Kidney epithelial cell (primary cell): ENCODE measurements around the gene ACTR10. TPM values are rescaled to one million over a fixed set of nuclear protein-coding genes. Genes with fewer than 3 reads are reported as not detected.
A peak's percentile ranks its signal among the peaks of the same experiment; 100 is the strongest.

Source experiments
- DNase-seq: peaks from one replicate; pipeline ENCODE4 v3.0.0-alpha.2; 2010; ENCODE audit warnings: low read depth
- H3K27me3 ChIP-seq: 2 replicates; pipeline ENCODE4 v1.6.0; 2011; ENCODE audit warnings: low read length; ENCODE audit not compliant: control insufficient read depth, insufficient read depth
- H3K36me3 ChIP-seq: 2 replicates; pipeline ENCODE4 v1.5.1; 2011; ENCODE audit warnings: low read length; ENCODE audit not compliant: control insufficient read depth, insufficient read depth
- H3K4me3 ChIP-seq: 2 replicates; pipeline ENCODE4 v1.5.1; 2011; ENCODE audit warnings: low read depth, mild to moderate bottlenecking, control low read depth, low read length
- CTCF ChIP-seq: IDR thresholded peaks from 2 replicates; pipeline ENCODE4 v1.5.1; 2011; ENCODE audit warnings: mild to moderate bottlenecking, moderate library complexity, low read length, control low read depth, inconsistent platforms; ENCODE audit not compliant: insufficient read depth, poor library complexity, severe bottlenecking
- total RNA-seq: library from RNA; depleted of rRNA; stranded (reverse); fragments of >200 nt; gene quantifications from 2 replicates; pipeline ENCODE4 v1.2.3, GENCODE V29; 2015

ACTR10 gene
- 83.6 and 137 TPM in 2 replicates for total RNA-seq

DNA sequence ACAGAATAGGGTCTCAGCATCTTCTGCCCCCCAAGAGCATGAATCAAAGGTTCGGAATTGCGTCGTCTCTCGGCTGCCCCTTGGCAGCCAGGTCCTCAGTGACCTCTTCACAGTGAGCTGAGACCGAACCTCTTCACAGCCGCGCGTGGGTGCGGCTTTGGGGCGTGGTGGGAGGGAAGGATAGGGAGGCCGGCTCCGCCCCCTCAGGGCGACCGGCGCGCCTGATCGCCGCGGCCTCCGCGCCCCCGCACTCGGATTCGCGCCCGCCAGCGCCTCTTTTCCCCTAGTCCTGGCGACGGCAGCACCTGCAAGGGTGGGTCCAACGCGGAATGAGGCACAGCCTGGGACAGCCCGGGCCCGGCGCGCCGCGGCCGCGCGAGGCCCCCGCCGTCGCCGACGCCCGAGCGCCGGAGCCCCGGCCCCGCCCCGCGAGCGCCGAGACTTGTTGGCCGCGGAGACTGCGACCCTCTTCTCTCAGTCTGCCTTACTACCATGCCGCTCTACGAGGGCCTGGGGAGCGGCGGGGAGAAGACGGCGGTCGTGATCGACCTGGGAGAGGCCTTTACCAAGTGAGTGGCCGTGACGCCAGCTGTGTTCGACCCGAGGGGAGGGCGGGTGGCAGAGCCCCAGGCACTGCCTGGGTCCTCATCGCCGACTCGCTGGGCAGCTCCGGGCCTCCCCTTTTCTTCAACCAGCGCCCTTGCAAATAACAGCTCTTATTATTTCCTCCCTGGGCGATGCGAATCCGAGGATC is at the start of gene ACTR10:
Gene ACTR10 (plus strand): TSS at position 424 of the 754 bp plus-strand sequence. CDS start 69 bp downstream, at position 493.
- TF ChIP-seq CTCF, result no peak
- Histone ChIP-seq H3K36me3 (no peaks in the 10 kb centered on the region), H3K27me3 (no peaks in the 10 kb centered on the region), H3K4me3 (peak within 1 kb of the TSS; percentile 58)
- peak; percentile 37 for DNase-seq

- no peak for TF ChIP-seq CTCF
- DNase-seq, result no peak
- Histone ChIP-seq H3K36me3 (no peaks in the 10 kb centered on the region), H3K4me3 (no peak overlapping the region), H3K27me3 (no peaks in the 10 kb centered on the region)
These were observed 49.6 kb upstream of the ACTR10 start for GRCh38 chr14:58150243-58150805.

GRCh38 chr14:58151133-58152013 is 48.6 kb upstream of the ACTR10 start:
- no peak for DNase-seq
- H3K36me3 ChIP-seq, result no peaks in the 10 kb centered on the region
- no peak for TF ChIP-seq CTCF
- H3K27me3 ChIP-seq, result no peaks in the 10 kb centered on the region
- peak overlapping the region; percentile 84 for H3K4me3 ChIP-seq

DNA sequence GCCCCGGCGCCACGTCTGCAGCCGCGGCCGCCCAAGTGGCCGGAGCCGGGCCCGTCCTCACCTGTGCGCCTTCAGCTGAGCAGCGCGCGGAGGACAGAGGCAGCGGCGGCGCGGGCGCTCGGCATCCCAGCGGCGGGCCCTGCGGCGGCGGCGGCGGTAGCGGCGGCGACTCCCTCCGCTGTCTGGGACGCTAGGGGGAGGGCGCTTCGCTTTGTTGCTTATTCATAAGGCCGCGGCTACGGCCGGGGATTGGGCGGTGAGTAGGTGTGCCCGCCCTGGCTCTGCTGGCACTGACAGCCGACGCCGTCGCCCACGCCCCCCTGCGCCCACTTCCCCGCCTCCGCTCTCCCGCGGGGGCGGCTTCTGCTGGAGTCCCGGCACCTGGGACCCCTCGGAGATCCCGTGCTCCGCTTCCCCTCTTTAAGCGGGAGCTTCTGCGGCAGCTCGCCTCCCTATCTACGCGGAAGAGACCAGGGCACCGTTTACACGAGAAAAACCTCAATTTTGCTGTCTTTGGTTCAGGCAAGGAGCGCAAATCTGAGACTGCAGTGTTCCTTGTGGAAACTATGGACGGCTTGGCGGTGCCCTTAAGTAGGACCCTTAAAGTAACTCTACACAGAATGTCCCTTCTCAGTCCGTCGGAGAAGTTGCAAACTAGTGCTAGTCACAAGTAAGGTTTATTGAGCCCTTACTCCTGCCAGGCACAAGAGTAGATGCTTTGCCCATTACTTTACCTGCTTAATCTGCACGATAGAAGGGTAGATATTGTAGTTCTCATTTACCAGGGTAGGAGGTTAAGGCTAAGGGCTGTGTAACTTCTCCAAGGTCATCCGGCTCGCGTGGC is 47.7 kb upstream of the ACTR10 start, which contains the start of gene ARMH4:
Gene ARMH4 (minus strand): TSS at position 200 of the 844 bp plus-strand sequence. CDS start 12,855 bp downstream, outside the sequence.
- no peak for TF ChIP-seq CTCF
- peak within 1 kb of the TSS; percentile 84 for H3K4me3 ChIP-seq
- H3K36me3 ChIP-seq, result no peaks in the 10 kb centered on the region
- DNase-seq, result peak; percentile 62
- H3K27me3 ChIP-seq, result no peaks in the 10 kb centered on the region

DNA sequence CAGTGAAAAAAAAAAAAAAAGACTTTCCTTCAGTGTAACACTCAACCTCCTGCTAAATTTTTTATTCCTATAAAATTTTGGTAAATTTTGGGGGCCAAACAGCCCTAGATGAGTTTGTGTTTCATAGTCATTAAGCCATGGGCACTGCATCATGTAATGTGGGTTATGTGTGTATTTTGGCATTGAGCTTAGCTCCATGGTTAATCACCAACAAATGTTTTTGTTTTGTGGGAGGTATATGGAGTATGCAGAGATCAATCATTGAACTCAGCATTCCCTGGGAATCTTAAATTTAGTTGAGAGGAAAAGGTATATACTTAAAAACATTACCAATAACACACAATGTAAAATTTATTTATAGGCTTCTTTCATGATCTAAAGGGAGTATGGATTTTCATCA is 39.4 kb upstream of the ACTR10 start:
- Histone ChIP-seq H3K4me3 (no peak overlapping the region), H3K36me3 (no peaks in the 10 kb centered on the region), H3K27me3 (no peaks in the 10 kb centered on the region)
- DNase-seq, result no peak
- no peak for TF ChIP-seq CTCF
